Natural killer cell (primary cell): ENCODE measurements around the gene PRKAG2. TPM values are rescaled to one million over a fixed set of nuclear protein-coding genes. Genes with fewer than 3 reads are reported as not detected.

Source experiments
- ATAC-seq, 3 donors: fragments of 150-1000 bp in 2 of 3; fragments of 200-7000 bp in 1 of 3; cut with Tn5 transposase; 1 replicate in 1 of 3; 2 replicates in 2 of 3; pipeline ENCODE4 v1.10.0; 2021; ENCODE audit warnings: mild to moderate bottlenecking in 2 of 3, moderate library complexity in 2 of 3
- DNase-seq, 2 donors: peaks; one replicate each; pipeline versions ENCODE4 v3.0.0 to v3.0.0-alpha.2; 2013 to 2021; ENCODE audit warnings: mixed read lengths in 1 of 2
- H3K27ac ChIP-seq: one replicate; pipeline ENCODE4 v1.5.1; 2013; ENCODE audit warnings: mild to moderate bottlenecking, low read length
- H3K27me3 ChIP-seq: one replicate; pipeline ENCODE4 v1.6.1; 2013; ENCODE audit warnings: low read length; ENCODE audit not compliant: control insufficient read depth, insufficient read depth
- H3K36me3 ChIP-seq: one replicate; pipeline ENCODE4 v1.6.1; 2013; ENCODE audit warnings: low read length; ENCODE audit not compliant: control insufficient read depth, insufficient read depth
- H3K4me1 ChIP-seq: one replicate; pipeline ENCODE4 v1.6.1; 2013; ENCODE audit warnings: low read length; ENCODE audit not compliant: control insufficient read depth, insufficient read depth
- H3K4me3 ChIP-seq: one replicate; pipeline ENCODE4 v1.5.1; 2013; ENCODE audit warnings: low read length
- H3K9me3 ChIP-seq: one replicate; pipeline ENCODE4 v1.6.1; 2013; ENCODE audit warnings: low read length; ENCODE audit not compliant: control insufficient read depth, insufficient read depth
- H3K27ac Mint-ChIP-seq, 2 donors: one replicate each; pipeline ENCODE4 v1.8.0; 2022; ENCODE audit warnings: mild to moderate bottlenecking in 2 of 2, mixed read lengths in 2 of 2, moderate library complexity in 1 of 2
- H3K27me3 Mint-ChIP-seq, 2 donors: one replicate each; pipeline ENCODE4 v1.8.0; 2022; ENCODE audit warnings: low read depth in 2 of 2, mixed read lengths in 2 of 2
- H3K36me3 Mint-ChIP-seq: one replicate; pipeline ENCODE4 v1.8.0; 2022; ENCODE audit warnings: mixed read lengths
- H3K4me1 Mint-ChIP-seq, 2 donors: one replicate each; pipeline ENCODE4 v1.8.0; 2022; ENCODE audit warnings: mixed read lengths in 2 of 2
- H3K4me3 Mint-ChIP-seq: one replicate; pipeline ENCODE4 v1.8.0; 2022; ENCODE audit warnings: mild to moderate bottlenecking, moderate library complexity, mixed read lengths
- H3K9me3 Mint-ChIP-seq, 2 donors: one replicate each; pipeline ENCODE4 v1.8.0; 2022; ENCODE audit warnings: mixed read lengths in 2 of 2
- CTCF ChIP-seq: fragments of 200-600 bp; IDR thresholded peaks from one replicate; pipeline ENCODE4 v1.8.0; 2022; ENCODE audit warnings: antibody characterized with exemption
- WGBS: methylation state at CpG from one replicate; pipeline ENCODE4 v1.1.7; 2013; ENCODE audit warnings: missing lambda C conversion rate; ENCODE audit not compliant: insufficient coverage; 5-methylcytosine and 5-hydroxymethylcytosine counted together
- intact Hi-C: fragments of 100-400 bp; cut with micrococcal nuclease; formaldehyde crosslinking; loops from one replicate; pipeline ENCODE4 v1.14.2; 2022
- total RNA-seq, 4 donors: library from RNA; stranded (reverse); fragments of 120-200 nt in 1 of 4; gene quantifications; one replicate each; pipeline versions ENCODE4 v1.2.3 to v1.2.4, GENCODE V29; 2013 to 2022

The PRKAG2 gene
- total RNA-seq, 3 donors from 2014 or later (not counting 1 experiment from before 2014, with no cell fraction given) = 42.6 to 66.5 (median 64.4) TPM

- TF ChIP-seq CTCF = no peak
- Histone ChIP-seq H3K9me3 (no peaks in the 10 kb centered on the region), H3K27ac (no peak overlapping the region), H3K4me1 (no peaks in the 10 kb centered on the region), H3K36me3 (no peaks in the 10 kb centered on the region), H3K4me3 (no peak overlapping the region), H3K27me3 (no peaks in the 10 kb centered on the region)
- Mint-ChIP-seq H3K36me3 (no peaks in the 10 kb centered on the region), H3K4me3 (no peak overlapping the region), H3K27me3 (no peaks in the 10 kb centered on the region), H3K27ac (no peak overlapping the region), H3K4me1 (peaks cover 39 to 52% of the 10 kb centered on the region in 2 donors), H3K9me3 (no peaks in the 10 kb centered on the region)
- DNase-seq (no peak), ATAC-seq (no peak)
- WGBS = 95% methylated on average over 18 of the region's 18 CpGs
- intact Hi-C loops = no loop called here
Observed at GRCh38 chr7:151866761-151867655, 9.9 kb downstream of the PRKAG2 start.

DNA sequence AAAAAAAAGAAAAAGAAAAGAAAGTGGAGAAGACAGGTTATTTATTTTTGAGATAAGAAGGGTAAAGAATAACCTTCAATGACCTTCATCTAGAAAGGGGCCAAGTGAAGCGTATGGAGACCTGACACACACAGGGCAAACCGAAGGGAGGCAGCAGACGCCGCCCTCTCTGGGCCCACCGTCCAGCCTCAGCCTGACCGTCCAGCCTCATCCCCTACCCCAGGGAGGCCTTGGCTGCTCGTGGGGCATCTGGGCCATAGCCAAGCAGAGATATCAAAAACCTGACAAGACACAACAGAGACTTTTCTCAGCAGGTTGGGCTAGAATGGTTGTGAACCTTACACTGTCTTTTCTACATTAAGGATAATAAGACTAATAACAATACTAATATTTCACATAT is 10.9 kb downstream of the PRKAG2 start:
- Histone ChIP-seq H3K4me3 (no peak overlapping the region), H3K27me3 (no peaks in the 10 kb centered on the region), H3K9me3 (no peaks in the 10 kb centered on the region), H3K4me1 (no peaks in the 10 kb centered on the region), H3K27ac (no peak overlapping the region), H3K36me3 (no peaks in the 10 kb centered on the region)
- ATAC-seq (no peak), DNase-seq (no peak)
- TF ChIP-seq CTCF = no peak
- Mint-ChIP-seq H3K27ac (no peak overlapping the region), H3K9me3 (no peaks in the 10 kb centered on the region), H3K36me3 (no peaks in the 10 kb centered on the region), H3K4me1 (peaks cover 33 to 42% of the 10 kb centered on the region in 2 donors), H3K27me3 (no peaks in the 10 kb centered on the region), H3K4me3 (no peak overlapping the region)
- 96% methylated on average over 7 of the region's 7 CpGs for WGBS
- intact Hi-C loops = no loop called here

DNA sequence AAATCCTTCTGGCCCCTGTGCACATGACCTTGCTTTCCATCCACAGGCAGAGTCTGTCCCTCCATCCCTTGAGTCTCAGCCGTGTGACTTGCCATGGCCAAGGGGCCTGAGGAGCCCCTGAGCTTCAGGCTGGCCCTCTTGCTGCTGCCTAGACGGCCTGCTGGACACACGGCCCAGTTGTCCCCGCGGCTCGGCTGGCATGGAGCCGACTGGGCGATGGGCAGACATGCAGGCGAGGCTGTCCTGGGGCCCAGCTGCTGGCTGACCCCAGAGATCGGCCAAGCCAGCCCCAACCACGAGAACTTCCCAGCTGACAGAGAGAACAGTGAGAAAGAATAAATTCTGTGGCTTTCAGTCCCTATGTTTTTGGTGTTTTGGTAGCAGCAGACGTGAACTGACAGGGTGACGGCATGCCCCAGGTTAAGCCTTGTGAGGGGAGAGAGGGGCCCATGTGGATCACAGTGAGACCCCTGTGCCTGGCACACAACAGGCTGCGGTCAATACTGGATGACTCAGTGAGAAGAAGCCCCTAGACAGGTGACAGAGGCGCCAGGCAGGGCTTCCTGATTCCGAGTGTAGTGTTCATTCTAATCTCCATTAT is 11.7 kb downstream of the PRKAG2 start:
- no peaks in the 10 kb centered on the region for H3K9me3 Mint-ChIP-seq
- H3K27ac Mint-ChIP-seq = no peak overlapping the region
- no peak for TF ChIP-seq CTCF
- Histone ChIP-seq H3K36me3 (no peaks in the 10 kb centered on the region), H3K4me1 (no peaks in the 10 kb centered on the region), H3K4me3 (no peak overlapping the region), H3K27ac (no peak overlapping the region), H3K9me3 (no peaks in the 10 kb centered on the region), H3K27me3 (no peaks in the 10 kb centered on the region)
- ATAC-seq = no peak
- 90% methylated on average over 16 of the region's 16 CpGs for WGBS
- intact Hi-C loops = no loop called here
- no peaks in the 10 kb centered on the region for H3K27me3 Mint-ChIP-seq
- H3K36me3 Mint-ChIP-seq = no peaks in the 10 kb centered on the region
- H3K4me1 Mint-ChIP-seq = peaks cover 29 to 39% of the 10 kb centered on the region in 2 donors
- no peak for DNase-seq
- H3K4me3 Mint-ChIP-seq = no peak overlapping the region
